Liver (tissue), 9 donors: ENCODE data around the gene MPP7. TPM values are rescaled to one million over a fixed set of nuclear protein-coding genes. Genes with fewer than 3 reads are reported as not detected.

ENCODE experiments used
- DNase-seq: peaks from one replicate; pipeline ENCODE4 v3.0.0-alpha.2; 2017; ENCODE audit warnings: low spot score
- H3K27ac ChIP-seq, 2 donors: one replicate each; pipeline ENCODE4 v1.7.0; 2013; ENCODE audit warnings: inconsistent platforms in 2 of 2, low read length in 2 of 2, control low read depth in 1 of 2, low read depth in 1 of 2, mild to moderate bottlenecking in 1 of 2
- H3K27me3 ChIP-seq, 4 donors: one replicate each; pipeline versions ENCODE4 v1.6.1 to v1.7.0; 2013; ENCODE audit warnings: low read length in 3 of 4, inconsistent platforms in 1 of 4, mild to moderate bottlenecking in 1 of 4, moderate library complexity in 1 of 4; ENCODE audit not compliant: control insufficient read depth in 4 of 4, insufficient read depth in 4 of 4
- H3K36me3 ChIP-seq, 4 donors: one replicate each; pipeline versions ENCODE4 v1.6.1 to v1.7.0; 2013; ENCODE audit warnings: low read length in 3 of 4, mild to moderate bottlenecking in 3 of 4, low read depth in 1 of 4, moderate library complexity in 1 of 4; ENCODE audit not compliant: control insufficient read depth in 4 of 4, insufficient read depth in 3 of 4
- H3K4me1 ChIP-seq, 4 donors: one replicate each; pipeline versions ENCODE4 v1.6.1 to v1.7.0; 2013; ENCODE audit warnings: low read length in 3 of 4, mild to moderate bottlenecking in 3 of 4, moderate library complexity in 1 of 4; ENCODE audit not compliant: control insufficient read depth in 4 of 4, insufficient read depth in 4 of 4
- H3K4me3 ChIP-seq, 3 donors: one replicate each; pipeline versions ENCODE4 v1.6.1 to v1.7.0; 2013; ENCODE audit warnings: low read length in 3 of 3, control low read depth in 1 of 3, low read depth in 1 of 3, mild to moderate bottlenecking in 1 of 3
- H3K9ac ChIP-seq, 2 donors: one replicate each; pipeline ENCODE4 v1.7.0; 2013; ENCODE audit warnings: low read length in 2 of 2, mild to moderate bottlenecking in 2 of 2, moderate library complexity in 2 of 2, control low read depth in 1 of 2, low read depth in 1 of 2
- H3K9me3 ChIP-seq, 4 donors: one replicate each; pipeline versions ENCODE4 v1.6.1 to v1.7.0; 2013; ENCODE audit warnings: low read length in 3 of 4; ENCODE audit not compliant: control insufficient read depth in 4 of 4
- ATF3 ChIP-seq: IDR thresholded peaks from 2 replicates; pipeline ENCODE4 v1.6.1; 2016; ENCODE audit warnings: antibody characterized with exemption
- EGR1 ChIP-seq, 2 donors: IDR thresholded peaks; 2 replicates each; pipeline ENCODE4 v1.6.1; 2016 to 2018; ENCODE audit warnings: antibody characterized with exemption in 2 of 2, low read depth in 2 of 2
- FOXA1 ChIP-seq: IDR thresholded peaks from 2 replicates; pipeline ENCODE4 v1.6.1; 2016; ENCODE audit warnings: antibody characterized with exemption
- FOXA2 ChIP-seq: IDR thresholded peaks from 2 replicates; pipeline ENCODE4 v1.6.1; 2016; ENCODE audit warnings: antibody characterized with exemption
- GABPA ChIP-seq, 2 donors: IDR thresholded peaks in 1 of 2; conservative IDR thresholded peaks in 1 of 2; 2 replicates each; pipeline ENCODE4 v1.6.1; 2016; ENCODE audit warnings: antibody characterized with exemption in 2 of 2, mild to moderate bottlenecking in 1 of 2, moderate library complexity in 1 of 2
- HNF4A ChIP-seq, 2 donors: conservative IDR thresholded peaks; 2 replicates each; pipeline ENCODE4 v1.6.1; 2016; ENCODE audit warnings: antibody characterized with exemption in 2 of 2, mild to moderate bottlenecking in 2 of 2
- HNF4G ChIP-seq: IDR thresholded peaks from 2 replicates; pipeline ENCODE4 v1.6.1; 2016; ENCODE audit warnings: antibody characterized with exemption
- NR2F2 ChIP-seq: IDR thresholded peaks from 2 replicates; pipeline ENCODE4 v1.6.1; 2016; ENCODE audit warnings: antibody characterized with exemption
- RXRA ChIP-seq, 2 donors: IDR thresholded peaks; 2 replicates each; pipeline ENCODE4 v1.6.1; 2017 to 2018; ENCODE audit warnings: antibody characterized with exemption in 2 of 2, mild to moderate bottlenecking in 1 of 2
- SP1 ChIP-seq: IDR thresholded peaks from 2 replicates; pipeline ENCODE4 v1.6.1; 2018; ENCODE audit warnings: antibody characterized with exemption, mild to moderate bottlenecking
- YY1 ChIP-seq: IDR thresholded peaks from 2 replicates; pipeline ENCODE4 v1.6.1; 2016; ENCODE audit warnings: antibody characterized with exemption, mild to moderate bottlenecking
- WGBS: extraction: QIAGEN DNeasy Blood & Tissue Kit; methylation state at CpG from one replicate; pipeline ENCODE4 v1.1.7; 2013; 5-methylcytosine and 5-hydroxymethylcytosine counted together
- polyA plus RNA-seq, 2 donors: library from polyadenylated mRNA; stranded (reverse) in 1 of 2; unstranded in 1 of 2; fragments of 200-250 nt in 1 of 2; fragments of >200 nt in 1 of 2; fragmentation: Nextera tagmentation in 1 of 2; extraction: Ambion mirVana in 1 of 2; gene quantifications; one replicate each; pipeline versions ENCODE4 v1.2.1 to v1.2.3, GENCODE V29; 2013 to 2015
- total RNA-seq, 2 donors: library from RNA; depleted of rRNA; stranded (reverse); fragments of >200 nt; gene quantifications; one replicate each; pipeline ENCODE4 v1.2.3, GENCODE V29; 2014
- TF ChIP-seq, protein P1 (sequence below): IDR thresholded peaks from 2 replicates; pipeline ENCODE4 v1.6.1; 2016; ENCODE audit warnings: antibody characterized with exemption, mild to moderate bottlenecking
- TF ChIP-seq, protein P2 (sequence below): IDR thresholded peaks from 2 replicates; pipeline ENCODE4 v1.6.1; 2016; ENCODE audit warnings: antibody characterized with exemption
- TF ChIP-seq, protein P3 (sequence below): fragments of 150-350 bp; IDR thresholded peaks from 2 replicates; pipeline ENCODE4 v1.5.1; 2017; ENCODE audit warnings: improper control_type of control experiment, low read depth, low read length; ENCODE audit not compliant: missing input control
- donor health status: healthy.
- donor health status: healthy.
- donor health status: healthy.
- donor health status: healthy.
- donor health status: healthy.

Gene MPP7
- total and polyA plus RNA-seq, 4 donors: 0.69 to 3.8 (median 2.5) TPM

- TF ChIP-seq, protein P1, sequence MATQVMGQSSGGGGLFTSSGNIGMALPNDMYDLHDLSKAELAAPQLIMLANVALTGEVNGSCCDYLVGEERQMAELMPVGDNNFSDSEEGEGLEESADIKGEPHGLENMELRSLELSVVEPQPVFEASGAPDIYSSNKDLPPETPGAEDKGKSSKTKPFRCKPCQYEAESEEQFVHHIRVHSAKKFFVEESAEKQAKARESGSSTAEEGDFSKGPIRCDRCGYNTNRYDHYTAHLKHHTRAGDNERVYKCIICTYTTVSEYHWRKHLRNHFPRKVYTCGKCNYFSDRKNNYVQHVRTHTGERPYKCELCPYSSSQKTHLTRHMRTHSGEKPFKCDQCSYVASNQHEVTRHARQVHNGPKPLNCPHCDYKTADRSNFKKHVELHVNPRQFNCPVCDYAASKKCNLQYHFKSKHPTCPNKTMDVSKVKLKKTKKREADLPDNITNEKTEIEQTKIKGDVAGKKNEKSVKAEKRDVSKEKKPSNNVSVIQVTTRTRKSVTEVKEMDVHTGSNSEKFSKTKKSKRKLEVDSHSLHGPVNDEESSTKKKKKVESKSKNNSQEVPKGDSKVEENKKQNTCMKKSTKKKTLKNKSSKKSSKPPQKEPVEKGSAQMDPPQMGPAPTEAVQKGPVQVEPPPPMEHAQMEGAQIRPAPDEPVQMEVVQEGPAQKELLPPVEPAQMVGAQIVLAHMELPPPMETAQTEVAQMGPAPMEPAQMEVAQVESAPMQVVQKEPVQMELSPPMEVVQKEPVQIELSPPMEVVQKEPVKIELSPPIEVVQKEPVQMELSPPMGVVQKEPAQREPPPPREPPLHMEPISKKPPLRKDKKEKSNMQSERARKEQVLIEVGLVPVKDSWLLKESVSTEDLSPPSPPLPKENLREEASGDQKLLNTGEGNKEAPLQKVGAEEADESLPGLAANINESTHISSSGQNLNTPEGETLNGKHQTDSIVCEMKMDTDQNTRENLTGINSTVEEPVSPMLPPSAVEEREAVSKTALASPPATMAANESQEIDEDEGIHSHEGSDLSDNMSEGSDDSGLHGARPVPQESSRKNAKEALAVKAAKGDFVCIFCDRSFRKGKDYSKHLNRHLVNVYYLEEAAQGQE: no peak
- TF ChIP-seq YY1: no peak
These were observed 29.5 kb downstream of the MPP7 start (continued) for GRCh38 chr10:28273343-28273742.

DNA sequence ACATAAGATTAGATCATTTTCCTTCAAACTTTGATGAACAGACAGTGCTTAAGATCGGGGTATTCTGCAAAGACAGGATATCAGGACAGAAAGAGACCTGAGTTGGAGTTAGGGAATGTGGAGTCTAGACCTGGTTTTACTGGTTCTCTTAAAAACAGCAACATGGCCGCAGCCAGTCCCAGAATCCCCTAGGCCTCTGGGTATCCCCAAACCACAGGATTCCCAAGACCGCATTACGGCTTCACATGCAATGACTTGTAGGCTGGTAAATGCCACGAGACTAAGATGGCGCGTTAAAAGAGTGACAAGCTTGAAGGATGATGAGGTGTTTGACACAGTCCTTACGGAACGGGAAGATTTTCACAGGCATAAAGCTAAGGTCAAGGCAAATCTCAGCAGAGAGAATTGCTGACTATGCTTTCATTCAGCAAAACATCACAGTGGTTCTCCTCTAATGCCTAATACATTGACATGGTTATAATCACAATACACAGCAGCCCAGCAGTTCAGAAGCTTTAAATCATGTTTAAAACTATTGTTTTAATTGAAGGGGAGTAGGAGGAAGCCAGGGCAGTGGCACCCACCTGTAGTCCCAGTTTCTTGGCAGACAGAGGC, 32.9 kb downstream of the MPP7 start:
- Histone ChIP-seq H3K4me3 (no peak overlapping the region), H3K4me1 (no peaks in the 10 kb centered on the region), H3K9me3 (no peaks in the 10 kb centered on the region), H3K36me3 (no peaks in the 10 kb centered on the region), H3K27me3 (no peaks in the 10 kb centered on the region), H3K27ac (no peak overlapping the region), H3K9ac (no peak overlapping the region)
- TF ChIP-seq YY1 (no peak), EGR1 (IDR thresholded peaks at IDR 0.05; ENCODE audit: low read depth in 2 of 2) (no peak), RXRA (IDR thresholded peaks at IDR 0.05) (no peak), FOXA1 (no peak), HNF4G (no peak), GABPA (IDR thresholded peaks at IDR 0.05 in 1 of 2, conservative IDR thresholded peaks at IDR 0.05 in 1 of 2) (no peak), HNF4A (conservative IDR thresholded peaks at IDR 0.05) (no peak), ATF3 (no peak), NR2F2 (no peak), FOXA2 (no peak), SP1 (no peak)
- TF ChIP-seq, protein P2, sequence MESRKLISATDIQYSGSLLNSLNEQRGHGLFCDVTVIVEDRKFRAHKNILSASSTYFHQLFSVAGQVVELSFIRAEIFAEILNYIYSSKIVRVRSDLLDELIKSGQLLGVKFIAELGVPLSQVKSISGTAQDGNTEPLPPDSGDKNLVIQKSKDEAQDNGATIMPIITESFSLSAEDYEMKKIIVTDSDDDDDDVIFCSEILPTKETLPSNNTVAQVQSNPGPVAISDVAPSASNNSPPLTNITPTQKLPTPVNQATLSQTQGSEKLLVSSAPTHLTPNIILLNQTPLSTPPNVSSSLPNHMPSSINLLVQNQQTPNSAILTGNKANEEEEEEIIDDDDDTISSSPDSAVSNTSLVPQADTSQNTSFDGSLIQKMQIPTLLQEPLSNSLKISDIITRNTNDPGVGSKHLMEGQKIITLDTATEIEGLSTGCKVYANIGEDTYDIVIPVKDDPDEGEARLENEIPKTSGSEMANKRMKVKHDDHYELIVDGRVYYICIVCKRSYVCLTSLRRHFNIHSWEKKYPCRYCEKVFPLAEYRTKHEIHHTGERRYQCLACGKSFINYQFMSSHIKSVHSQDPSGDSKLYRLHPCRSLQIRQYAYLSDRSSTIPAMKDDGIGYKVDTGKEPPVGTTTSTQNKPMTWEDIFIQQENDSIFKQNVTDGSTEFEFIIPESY: no peak
- TF ChIP-seq, protein P3, sequence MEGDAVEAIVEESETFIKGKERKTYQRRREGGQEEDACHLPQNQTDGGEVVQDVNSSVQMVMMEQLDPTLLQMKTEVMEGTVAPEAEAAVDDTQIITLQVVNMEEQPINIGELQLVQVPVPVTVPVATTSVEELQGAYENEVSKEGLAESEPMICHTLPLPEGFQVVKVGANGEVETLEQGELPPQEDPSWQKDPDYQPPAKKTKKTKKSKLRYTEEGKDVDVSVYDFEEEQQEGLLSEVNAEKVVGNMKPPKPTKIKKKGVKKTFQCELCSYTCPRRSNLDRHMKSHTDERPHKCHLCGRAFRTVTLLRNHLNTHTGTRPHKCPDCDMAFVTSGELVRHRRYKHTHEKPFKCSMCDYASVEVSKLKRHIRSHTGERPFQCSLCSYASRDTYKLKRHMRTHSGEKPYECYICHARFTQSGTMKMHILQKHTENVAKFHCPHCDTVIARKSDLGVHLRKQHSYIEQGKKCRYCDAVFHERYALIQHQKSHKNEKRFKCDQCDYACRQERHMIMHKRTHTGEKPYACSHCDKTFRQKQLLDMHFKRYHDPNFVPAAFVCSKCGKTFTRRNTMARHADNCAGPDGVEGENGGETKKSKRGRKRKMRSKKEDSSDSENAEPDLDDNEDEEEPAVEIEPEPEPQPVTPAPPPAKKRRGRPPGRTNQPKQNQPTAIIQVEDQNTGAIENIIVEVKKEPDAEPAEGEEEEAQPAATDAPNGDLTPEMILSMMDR: no peak
- TF ChIP-seq, protein P1: no peak
- WGBS: 94% methylated on average over 9 of the region's 9 CpGs
- DNase-seq: no peak
